HepG2 (cell line): Measurements from ENCODE around the gene NELFCD. TPM values are rescaled to one million over a fixed set of nuclear protein-coding genes. Genes with fewer than 3 reads are reported as not detected.

ENCODE experiments used
- RCOR2 ChIP-seq: IDR thresholded peaks from 2 replicates; pipeline ENCODE4 v1.6.1; 2016; ENCODE audit warnings: missing biosample characterization, missing genetic modification reagents
- SKI ChIP-seq: fragments of 450-650 bp; IDR thresholded peaks from one replicate; pipeline ENCODE4 v1.6.1; 2018; ENCODE audit warnings: mild to moderate bottlenecking; ENCODE audit not compliant: partially characterized antibody
- ZBTB4 ChIP-seq: sonication (generic); formaldehyde crosslinking; IDR thresholded peaks from 2 replicates; pipeline ENCODE4 v1.4.0; 2020; ENCODE audit warnings: missing genetic modification reagents, mild to moderate bottlenecking, borderline replicate concordance
- ZNF274 ChIP-seq: sonication (generic); formaldehyde crosslinking; IDR thresholded peaks from 2 replicates; pipeline ENCODE4 v1.5.1; 2020; ENCODE audit warnings: mild to moderate bottlenecking, missing genetic modification reagents
- polyA plus RNA-seq, 8 experiments: library from polyadenylated mRNA; depleted of rRNA in 3 of 8; stranded (reverse) in 7 of 8; unstranded in 1 of 8; fragments of >200 nt; fragmentation: Illumina TruSeq in 4 of 8; extraction: Trizol in 4 of 8; gene quantifications; 2 replicates each; pipeline versions ENCODE4 v1.2.1 to v1.2.3, GENCODE V29; 2011 to 2016; ENCODE audit warnings: low read depth in 4 of 8, missing spikeins in 1 of 8, mixed read lengths in 1 of 8; ENCODE audit not compliant: insufficient read depth in 1 of 8
- total RNA-seq, 5 experiments: library from RNA; depleted of rRNA; stranded (reverse); fragments of >200 nt; fragmentation: Illumina TruSeq; extraction: Trizol; gene quantifications; 2 replicates each; pipeline ENCODE4 v1.2.3, GENCODE V29; 2016; ENCODE audit warnings: low read depth in 1 of 5
- TF ChIP-seq, protein P1 (sequence below): sonication (generic); formaldehyde crosslinking; IDR thresholded peaks from one replicate; pipeline ENCODE4 v1.5.1; 2020; ENCODE audit warnings: mild to moderate bottlenecking, missing genetic modification reagents; ENCODE audit errors: not compliant biosample characterization

Gene NELFCD
- total and polyA plus RNA-seq, 2 of the 13 experiments (the other 11 are each of a cell fraction or from before 2014, with no cell fraction given): 159 to 203 TPM

DNA sequence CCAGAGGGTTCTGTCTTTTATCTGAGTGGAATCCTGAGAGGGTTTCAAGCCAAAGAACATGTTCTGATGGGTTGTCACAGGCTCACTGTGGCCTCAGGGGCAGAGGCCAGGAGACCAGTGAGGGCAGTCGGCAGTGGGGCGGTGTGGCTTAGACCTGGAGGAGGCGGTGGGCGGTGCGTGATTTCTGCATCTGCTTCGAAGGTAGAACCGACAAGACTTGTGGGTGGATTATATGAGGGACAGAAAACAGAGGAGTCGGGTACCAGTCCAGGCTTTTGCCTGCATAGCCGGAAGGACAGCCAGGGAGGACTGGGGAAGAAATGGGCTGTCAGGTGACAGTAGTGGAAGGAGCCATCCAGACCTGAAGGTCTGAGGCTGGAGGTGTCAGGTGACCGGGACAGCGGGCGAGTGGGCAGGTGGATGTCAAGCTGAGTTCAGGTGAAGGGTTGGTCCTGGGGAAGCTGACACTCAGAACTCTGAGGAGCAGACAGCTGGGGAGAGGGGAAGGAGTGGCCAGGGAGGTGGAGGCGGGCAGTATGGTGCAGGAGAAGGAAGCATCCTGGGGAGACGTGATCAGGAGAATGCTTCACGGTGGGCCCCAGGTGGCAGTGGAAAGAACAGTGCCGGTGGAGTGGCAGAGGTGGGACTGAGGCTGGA is 22.9 kb downstream of the NELFCD start (continued):
- TF ChIP-seq ZBTB4 (CRISPR knock-in tag): 0 out of 2 replicates have a peak, but pooled peaks have one; percentile 45
- TF ChIP-seq SKI: no peak
- TF ChIP-seq RCOR2 (CRISPR knock-in tag): no peak
- peak; percentile 84 for TF ChIP-seq ZNF274 (CRISPR knock-in tag)
- TF ChIP-seq, protein P1, sequence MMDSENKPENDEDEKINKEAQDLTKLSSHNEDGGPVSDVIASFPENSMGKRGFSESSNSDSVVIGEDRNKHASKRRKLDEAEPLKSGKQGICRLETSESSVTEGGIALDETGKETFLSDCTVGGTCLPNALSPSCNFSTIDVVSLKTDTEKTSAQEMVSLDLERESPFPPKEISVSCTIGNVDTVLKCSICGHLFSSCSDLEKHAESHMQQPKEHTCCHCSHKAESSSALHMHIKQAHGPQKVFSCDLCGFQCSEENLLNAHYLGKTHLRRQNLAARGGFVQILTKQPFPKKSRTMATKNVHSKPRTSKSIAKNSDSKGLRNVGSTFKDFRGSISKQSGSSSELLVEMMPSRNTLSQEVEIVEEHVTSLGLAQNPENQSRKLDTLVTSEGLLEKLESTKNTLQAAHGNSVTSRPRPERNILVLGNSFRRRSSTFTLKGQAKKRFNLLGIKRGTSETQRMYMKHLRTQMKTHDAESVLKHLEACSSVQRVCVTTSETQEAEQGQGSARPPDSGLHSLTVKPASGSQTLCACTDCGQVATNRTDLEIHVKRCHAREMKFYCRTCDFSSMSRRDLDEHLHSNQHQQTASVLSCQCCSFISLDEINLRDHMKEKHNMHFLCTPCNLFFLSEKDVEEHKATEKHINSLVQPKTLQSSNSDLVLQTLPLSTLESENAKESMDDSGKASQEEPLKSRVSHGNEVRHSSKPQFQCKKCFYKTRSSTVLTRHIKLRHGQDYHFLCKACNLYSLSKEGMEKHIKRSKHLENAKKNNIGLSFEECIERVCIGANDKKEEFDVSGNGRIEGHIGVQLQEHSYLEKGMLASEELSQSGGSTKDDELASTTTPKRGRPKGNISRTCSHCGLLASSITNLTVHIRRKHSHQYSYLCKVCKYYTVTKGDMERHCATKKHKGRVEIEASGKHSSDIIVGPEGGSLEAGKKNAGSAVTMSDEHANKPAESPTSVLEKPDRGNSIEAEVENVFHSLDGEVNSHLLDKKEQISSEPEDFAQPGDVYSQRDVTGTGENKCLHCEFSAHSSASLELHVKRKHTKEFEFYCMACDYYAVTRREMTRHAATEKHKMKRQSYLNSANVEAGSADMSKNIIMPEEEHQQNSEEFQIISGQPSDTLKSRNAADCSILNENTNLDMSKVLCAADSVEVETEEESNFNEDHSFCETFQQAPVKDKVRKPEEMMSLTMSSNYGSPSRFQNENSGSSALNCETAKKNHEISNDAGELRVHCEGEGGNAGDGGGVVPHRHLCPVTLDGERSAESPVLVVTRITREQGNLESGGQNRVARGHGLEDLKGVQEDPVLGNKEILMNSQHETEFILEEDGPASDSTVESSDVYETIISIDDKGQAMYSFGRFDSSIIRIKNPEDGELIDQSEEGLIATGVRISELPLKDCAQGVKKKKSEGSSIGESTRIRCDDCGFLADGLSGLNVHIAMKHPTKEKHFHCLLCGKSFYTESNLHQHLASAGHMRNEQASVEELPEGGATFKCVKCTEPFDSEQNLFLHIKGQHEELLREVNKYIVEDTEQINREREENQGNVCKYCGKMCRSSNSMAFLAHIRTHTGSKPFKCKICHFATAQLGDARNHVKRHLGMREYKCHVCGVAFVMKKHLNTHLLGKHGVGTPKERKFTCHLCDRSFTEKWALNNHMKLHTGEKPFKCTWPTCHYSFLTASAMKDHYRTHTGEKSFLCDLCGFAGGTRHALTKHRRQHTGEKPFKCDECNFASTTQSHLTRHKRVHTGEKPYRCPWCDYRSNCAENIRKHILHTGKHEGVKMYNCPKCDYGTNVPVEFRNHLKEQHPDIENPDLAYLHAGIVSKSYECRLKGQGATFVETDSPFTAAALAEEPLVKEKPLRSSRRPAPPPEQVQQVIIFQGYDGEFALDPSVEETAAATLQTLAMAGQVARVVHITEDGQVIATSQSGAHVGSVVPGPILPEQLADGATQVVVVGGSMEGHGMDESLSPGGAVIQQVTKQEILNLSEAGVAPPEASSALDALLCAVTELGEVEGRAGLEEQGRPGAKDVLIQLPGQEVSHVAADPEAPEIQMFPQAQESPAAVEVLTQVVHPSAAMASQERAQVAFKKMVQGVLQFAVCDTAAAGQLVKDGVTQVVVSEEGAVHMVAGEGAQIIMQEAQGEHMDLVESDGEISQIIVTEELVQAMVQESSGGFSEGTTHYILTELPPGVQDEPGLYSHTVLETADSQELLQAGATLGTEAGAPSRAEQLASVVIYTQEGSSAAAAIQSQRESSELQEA (CRISPR knock-in tag): peak; percentile 34
